ENCODE results near the gene CRTAP. TPM values are rescaled to one million over a fixed set of nuclear protein-coding genes. Genes with fewer than 3 reads are reported as not detected.

Gene CRTAP
- total RNA-seq, 4 donors from 2014 or later: 180 to 394 (median 315) TPM

DNA sequence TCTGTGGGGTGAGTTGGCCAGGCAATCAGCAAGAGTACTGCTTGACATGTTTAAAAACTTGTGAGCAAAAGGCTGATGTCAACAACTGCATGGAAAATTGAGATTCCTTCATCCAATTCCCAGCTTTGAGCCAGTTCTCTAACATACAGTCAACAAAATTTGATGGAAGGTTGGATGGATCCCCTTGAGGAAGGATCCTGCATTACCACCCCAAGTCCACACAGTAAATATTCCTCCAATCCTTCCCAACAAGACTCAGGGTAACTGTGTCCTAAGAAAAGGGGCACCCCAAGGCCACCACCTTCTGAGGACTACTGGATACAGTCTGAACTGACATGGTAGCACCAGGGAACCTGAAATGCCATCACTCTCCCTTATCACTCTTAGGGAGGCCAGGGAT lies 32.0 kb upstream of the CRTAP start:
- peaks cover 0 to 6% (median 0%) of the 10 kb centered on the region in 4 donors for H3K4me1 ChIP-seq
- no peaks in the 10 kb centered on the region for H3K9me3 ChIP-seq
- no peak overlapping the region for H3K27ac ChIP-seq
- no peaks in the 10 kb centered on the region for H3K27me3 ChIP-seq
- DNase-seq (ENCODE audit: low spot score in 2 of 2): no peak
- H3K36me3 ChIP-seq: peaks cover 0 to 3% (median 0%) of the 10 kb centered on the region in 3 donors
- TF ChIP-seq EP300 (IDR thresholded peaks at IDR 0.05): no peak
- TF ChIP-seq, protein P1, sequence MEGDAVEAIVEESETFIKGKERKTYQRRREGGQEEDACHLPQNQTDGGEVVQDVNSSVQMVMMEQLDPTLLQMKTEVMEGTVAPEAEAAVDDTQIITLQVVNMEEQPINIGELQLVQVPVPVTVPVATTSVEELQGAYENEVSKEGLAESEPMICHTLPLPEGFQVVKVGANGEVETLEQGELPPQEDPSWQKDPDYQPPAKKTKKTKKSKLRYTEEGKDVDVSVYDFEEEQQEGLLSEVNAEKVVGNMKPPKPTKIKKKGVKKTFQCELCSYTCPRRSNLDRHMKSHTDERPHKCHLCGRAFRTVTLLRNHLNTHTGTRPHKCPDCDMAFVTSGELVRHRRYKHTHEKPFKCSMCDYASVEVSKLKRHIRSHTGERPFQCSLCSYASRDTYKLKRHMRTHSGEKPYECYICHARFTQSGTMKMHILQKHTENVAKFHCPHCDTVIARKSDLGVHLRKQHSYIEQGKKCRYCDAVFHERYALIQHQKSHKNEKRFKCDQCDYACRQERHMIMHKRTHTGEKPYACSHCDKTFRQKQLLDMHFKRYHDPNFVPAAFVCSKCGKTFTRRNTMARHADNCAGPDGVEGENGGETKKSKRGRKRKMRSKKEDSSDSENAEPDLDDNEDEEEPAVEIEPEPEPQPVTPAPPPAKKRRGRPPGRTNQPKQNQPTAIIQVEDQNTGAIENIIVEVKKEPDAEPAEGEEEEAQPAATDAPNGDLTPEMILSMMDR (IDR thresholded peaks at IDR 0.05): no peak
- no peak for TF ChIP-seq POLR2A (IDR thresholded peaks at IDR 0.05)
- H3K4me3 ChIP-seq: no peak overlapping the region

DNA sequence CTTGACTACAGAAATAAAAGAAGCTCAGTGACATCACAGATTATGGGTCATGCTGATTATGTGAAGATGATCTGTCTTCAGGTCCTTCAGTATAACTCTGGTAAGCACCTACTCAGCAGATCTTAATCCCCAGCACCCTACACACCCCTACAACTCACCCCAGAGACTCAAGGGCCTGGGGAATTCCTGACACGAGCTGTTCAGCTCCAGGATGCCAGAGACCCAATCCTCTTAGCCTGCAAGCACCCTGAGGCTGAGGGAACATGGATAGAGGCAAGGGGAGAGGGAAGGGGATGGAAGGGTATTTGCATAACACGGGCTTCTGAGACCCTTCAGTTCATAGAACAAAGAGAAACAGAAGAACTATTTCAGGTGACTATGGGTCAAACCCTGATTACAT lies 29.9 kb upstream of the CRTAP start:
- Histone ChIP-seq H3K27ac (no peak overlapping the region), H3K4me3 (no peak overlapping the region), H3K27me3 (no peaks in the 10 kb centered on the region), H3K9me3 (no peaks in the 10 kb centered on the region), H3K4me1 (peaks cover 0 to 7% (median 0%) of the 10 kb centered on the region in 4 donors), H3K36me3 (no peaks in the 10 kb centered on the region)
- TF ChIP-seq EP300 (IDR thresholded peaks at IDR 0.05) (no peak), POLR2A (IDR thresholded peaks at IDR 0.05) (no peak)
- TF ChIP-seq, protein P1 (IDR thresholded peaks at IDR 0.05): no peak
- no peak for DNase-seq (ENCODE audit: low spot score in 2 of 2)
- WGBS, 2 donors: 45 to 57% methylated on average over 2 of the region's 2 CpGs

DNA sequence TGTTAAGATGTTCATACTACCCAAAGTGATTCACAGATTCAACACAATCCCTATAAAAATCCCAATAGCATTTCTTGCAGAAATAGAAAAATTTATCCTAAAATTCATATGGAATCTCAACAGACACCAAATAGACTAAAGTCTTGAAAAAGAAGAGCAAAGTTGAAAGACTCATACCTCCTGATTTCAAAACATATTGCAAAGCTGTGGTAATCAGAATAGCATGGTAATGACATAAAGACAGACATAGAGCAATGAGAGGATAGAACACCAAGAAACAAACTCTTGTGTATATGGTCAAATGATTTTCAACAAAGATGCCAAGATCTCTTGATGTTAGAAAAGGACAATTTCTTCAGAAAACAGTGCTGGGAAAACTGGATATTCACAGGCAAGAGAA lies 25.1 kb upstream of the CRTAP start:
- Histone ChIP-seq H3K27ac (no peak overlapping the region), H3K9me3 (no peaks in the 10 kb centered on the region), H3K4me1 (peaks cover 0 to 17% (median 0%) of the 10 kb centered on the region in 4 donors), H3K27me3 (no peaks in the 10 kb centered on the region), H3K36me3 (peaks cover 0 to 37% (median 0%) of the 10 kb centered on the region in 3 donors), H3K4me3 (no peak overlapping the region)
- TF ChIP-seq, protein P1 (IDR thresholded peaks at IDR 0.05): no peak
- TF ChIP-seq POLR2A (IDR thresholded peaks at IDR 0.05) (no peak), EP300 (IDR thresholded peaks at IDR 0.05) (no peak)
- DNase-seq (ENCODE audit: low spot score in 2 of 2): no peak

DNA sequence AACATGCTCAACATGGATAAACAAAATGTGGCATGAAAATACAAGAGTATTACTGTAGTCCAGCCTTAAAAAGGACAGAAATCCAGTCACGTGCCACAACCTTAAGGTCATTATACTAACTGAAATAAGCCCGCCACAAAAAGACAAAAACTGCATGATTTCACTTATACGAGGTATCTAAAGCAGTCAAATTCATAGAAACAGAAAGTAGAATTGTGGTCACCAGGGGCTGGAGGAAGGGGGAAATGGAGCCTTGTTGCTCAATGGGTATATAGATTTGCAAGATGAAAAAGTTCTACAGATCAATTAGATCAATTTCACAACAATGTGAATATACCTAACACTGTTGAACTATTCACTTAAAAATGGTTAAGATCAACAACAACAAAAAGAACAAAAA lies 24.3 kb upstream of the CRTAP start:
- Histone ChIP-seq H3K4me1 (peaks cover 0 to 17% (median 0%) of the 10 kb centered on the region in 4 donors), H3K27me3 (no peaks in the 10 kb centered on the region), H3K4me3 (no peak overlapping the region), H3K36me3 (peaks cover 0 to 42% (median 0%) of the 10 kb centered on the region in 3 donors), H3K9me3 (no peaks in the 10 kb centered on the region), H3K27ac (no peak overlapping the region)
- TF ChIP-seq EP300 (IDR thresholded peaks at IDR 0.05): no peak
- no peak for TF ChIP-seq POLR2A (IDR thresholded peaks at IDR 0.05)
- TF ChIP-seq, protein P1 (IDR thresholded peaks at IDR 0.05): no peak
- DNase-seq (ENCODE audit: low spot score in 2 of 2): no peak
- 82 to 84% methylated on average over 3 of the region's 3 CpGs for WGBS, 2 donors

DNA sequence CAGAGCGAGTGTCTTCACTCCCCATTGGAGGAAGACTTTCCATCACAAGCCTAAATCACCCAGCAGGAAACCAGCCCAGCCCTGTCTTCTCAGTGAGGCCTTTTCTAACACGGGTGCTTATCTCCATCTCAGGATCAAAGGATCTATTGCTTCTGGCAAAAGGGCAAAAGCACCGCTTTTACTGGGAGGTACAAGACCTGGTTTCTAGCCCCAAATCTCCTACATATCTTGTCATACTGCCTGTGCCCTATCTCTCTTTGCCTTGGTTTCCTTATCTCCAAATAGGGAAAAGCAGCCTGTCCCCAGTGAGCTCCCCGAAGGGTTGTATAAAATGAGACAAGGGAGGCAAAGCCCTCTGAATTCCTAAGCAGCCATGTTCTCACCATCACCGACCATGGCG lies 22.1 kb upstream of the CRTAP start:
- Histone ChIP-seq H3K4me3 (no peak overlapping the region), H3K27ac (no peak overlapping the region), H3K9me3 (no peaks in the 10 kb centered on the region), H3K27me3 (no peaks in the 10 kb centered on the region), H3K36me3 (peaks cover 0 to 42% (median 0%) of the 10 kb centered on the region in 3 donors), H3K4me1 (peaks cover 0 to 22% (median 3%) of the 10 kb centered on the region in 4 donors)
- 79 to 81% methylated on average over 6 of the region's 6 CpGs for WGBS, 2 donors
- no peak for DNase-seq (ENCODE audit: low spot score in 2 of 2)
- TF ChIP-seq POLR2A (IDR thresholded peaks at IDR 0.05) (no peak), EP300 (IDR thresholded peaks at IDR 0.05) (no peak)
- TF ChIP-seq, protein P1 (IDR thresholded peaks at IDR 0.05): no peak

Data from tibial nerve (tissue), 4 donors.